PC-9 (cell line): ENCODE measurements around the gene VWA7. TPM values are rescaled to one million over a fixed set of nuclear protein-coding genes. Genes with fewer than 3 reads are reported as not detected.

Experiments used
- BruUV-seq: library from RNA; stranded (reverse); fragments of 400-500 nt; replicated peaks from 2 replicates; lab custom pipeline; 2021; lab: Mats Ljungman, UMichigan
- CTCF ChIA-PET: fragments of 300-600 bp; sonication (Branson Sonifier 250); formaldehyde crosslinking; loops from one replicate; lab custom pipeline; 2022; ENCODE audit warnings: antibody characterized with exemption; lab: Charles Lee
- POLR2A ChIA-PET: fragments of 300-600 bp; sonication (Branson Sonifier 250); formaldehyde crosslinking; loops from one replicate; lab custom pipeline; 2022; ENCODE audit warnings: antibody characterized with exemption; ENCODE audit not compliant: unreplicated experiment; lab: Charles Lee
- DNase-seq, 2 experiments: peaks; one replicate each; pipeline versions ENCODE4 v3.0.0 to v3.0.0-alpha.2; 2015 to 2022; ENCODE audit warnings: mixed read lengths in 1 of 2
- H2AFZ ChIP-seq: fragments of 200-600 bp; sonication (generic); 2 replicates; pipeline ENCODE4 v1.8.1; 2017; ENCODE audit warnings: antibody characterized with exemption
- H3F3A ChIP-seq: fragments of 200-600 bp; sonication (generic); 2 replicates; pipeline ENCODE4 v1.8.1; 2017; ENCODE audit warnings: antibody characterized with exemption, mild to moderate bottlenecking, low read depth; ENCODE audit not compliant: insufficient read depth
- H3K27ac ChIP-seq: fragments of 200-600 bp; sonication (generic); 2 replicates; pipeline ENCODE4 v1.6.1; 2016; ENCODE audit warnings: mixed run types
- H3K27me3 ChIP-seq: fragments of 200-600 bp; sonication (generic); 2 replicates; pipeline ENCODE4 v1.6.1; 2016; ENCODE audit warnings: low read depth, mixed run types; ENCODE audit not compliant: insufficient read depth
- H3K36me3 ChIP-seq: fragments of 200-600 bp; sonication (generic); 2 replicates; pipeline ENCODE4 v1.6.1; 2016; ENCODE audit warnings: low read depth, mixed run types
- H3K4me1 ChIP-seq: fragments of 200-600 bp; sonication (generic); replicated peaks from 2 replicates; pipeline ENCODE4 v1.6.1; 2016; ENCODE audit warnings: mixed run types; ENCODE audit not compliant: insufficient read depth
- H3K4me2 ChIP-seq: fragments of 200-600 bp; sonication (generic); 2 replicates; pipeline ENCODE4 v1.6.1; 2017; ENCODE audit warnings: mixed run types
- H3K4me3 ChIP-seq: fragments of 200-600 bp; sonication (generic); 2 replicates; pipeline ENCODE4 v1.6.1; 2016; ENCODE audit warnings: mixed run types
- H3K79me2 ChIP-seq: fragments of 200-600 bp; sonication (generic); 2 replicates; pipeline ENCODE4 v1.6.1; 2017; ENCODE audit warnings: low read depth, mixed run types
- H3K9me2 ChIP-seq: fragments of 200-600 bp; sonication (generic); 2 replicates; pipeline ENCODE4 v1.8.1; 2017; ENCODE audit warnings: mild to moderate bottlenecking; ENCODE audit not compliant: insufficient read depth
- H3K9me3 ChIP-seq: fragments of 200-600 bp; sonication (generic); 2 replicates; pipeline ENCODE4 v1.8.1; 2016; ENCODE audit warnings: low read depth; ENCODE audit not compliant: insufficient read depth
- H4K20me1 ChIP-seq: fragments of 200-600 bp; sonication (generic); 2 replicates; pipeline ENCODE4 v1.8.1; 2017; ENCODE audit not compliant: insufficient read depth
- CTCF ChIP-seq: fragments of 200-600 bp; sonication (generic); conservative IDR thresholded peaks from 2 replicates; pipeline ENCODE4 v1.6.1; 2017; ENCODE audit warnings: mixed run types, antibody characterized with exemption, mild to moderate bottlenecking, moderate library complexity
- EZH2 ChIP-seq: fragments of 200-600 bp; sonication (generic); IDR thresholded peaks from 2 replicates; pipeline ENCODE4 v1.8.0; 2017; ENCODE audit warnings: antibody characterized with exemption, low read depth
- intact Hi-C: fragments of 100-400 bp; cut with micrococcal nuclease; formaldehyde crosslinking; loops from one replicate; pipeline ENCODE4 v1.10.0; 2022; ENCODE audit not compliant: unreplicated experiment
- total RNA-seq: library from RNA; stranded (reverse); gene quantifications from 2 replicates; pipeline ENCODE4 v1.2.3, GENCODE V29; 2021

VWA7 gene
- total RNA-seq, 1 experiment from 2014 or later = 6.0 TPM

DNA sequence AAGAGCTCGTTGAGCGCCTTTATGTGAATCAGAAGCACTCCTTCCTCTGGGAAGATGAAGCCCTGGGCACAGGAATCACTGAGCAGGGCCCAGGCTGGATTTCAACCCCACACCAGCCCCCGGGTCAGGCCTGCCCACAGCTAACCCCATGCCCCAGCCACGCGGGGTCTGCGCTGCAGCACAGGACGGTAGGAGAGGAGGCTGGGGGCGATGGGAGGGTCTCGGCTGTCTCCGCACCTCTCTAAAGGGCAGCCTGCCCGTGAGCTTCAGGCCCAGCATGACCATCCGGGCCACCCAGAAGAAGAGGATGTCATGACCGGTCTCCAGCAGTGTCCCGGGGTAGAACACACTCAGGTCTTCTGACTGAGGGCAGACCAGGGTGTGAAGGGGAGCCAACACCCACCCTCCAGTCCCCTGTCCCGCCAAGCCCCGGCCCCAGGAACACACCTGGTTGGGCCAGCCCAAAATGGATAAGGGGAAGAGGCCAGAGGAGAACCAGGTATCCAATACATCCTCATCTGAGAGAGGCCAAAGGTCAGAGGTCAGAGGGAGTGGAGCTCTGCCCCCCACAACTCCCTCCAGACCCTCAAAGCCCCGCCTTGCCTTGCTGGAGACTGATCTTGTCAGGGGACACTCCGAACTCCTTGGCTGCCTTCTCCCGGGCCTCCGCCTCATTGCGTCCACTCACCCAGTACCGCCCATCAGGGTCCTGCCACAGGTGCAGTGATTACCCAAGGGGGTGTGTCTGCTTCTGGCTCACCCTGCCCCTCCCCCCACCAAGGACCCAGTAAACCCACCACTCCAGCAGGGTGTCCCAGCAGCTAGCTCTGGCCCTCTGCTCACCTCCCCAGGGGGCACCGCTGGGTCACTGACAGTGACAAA, 4.4 kb upstream of the VWA7 start:
- H3K4me2 ChIP-seq = no peak overlapping the region
- no peak overlapping the region for H2AFZ ChIP-seq
- H3K27ac ChIP-seq = no peak overlapping the region
- no peak overlapping the region for H3K4me3 ChIP-seq
- ChIA-PET CTCF (no interaction called here), POLR2A (no interaction called here)
- H3K9me3 ChIP-seq = no peaks in the 10 kb centered on the region
- DNase-seq = no peak
- no TSS peak for BruUV-seq
- peaks cover 13% of the 10 kb centered on the region for H3K4me1 ChIP-seq
- H3F3A ChIP-seq = peaks cover 21% of the 10 kb centered on the region; the same call in 1 of the 2 replicates
- no peaks in the 10 kb centered on the region for H3K9me2 ChIP-seq
- peaks cover 18% of the 10 kb centered on the region; the same call in 1 of the 2 replicates for H3K36me3 ChIP-seq
- no peaks in the 10 kb centered on the region for H3K27me3 ChIP-seq
- intact Hi-C loops = no loop called here
- H4K20me1 ChIP-seq = no peaks in the 10 kb centered on the region
- no peaks in the 10 kb centered on the region for H3K79me2 ChIP-seq
- TF ChIP-seq CTCF = no peak
- TF ChIP-seq EZH2 = no peak

DNA sequence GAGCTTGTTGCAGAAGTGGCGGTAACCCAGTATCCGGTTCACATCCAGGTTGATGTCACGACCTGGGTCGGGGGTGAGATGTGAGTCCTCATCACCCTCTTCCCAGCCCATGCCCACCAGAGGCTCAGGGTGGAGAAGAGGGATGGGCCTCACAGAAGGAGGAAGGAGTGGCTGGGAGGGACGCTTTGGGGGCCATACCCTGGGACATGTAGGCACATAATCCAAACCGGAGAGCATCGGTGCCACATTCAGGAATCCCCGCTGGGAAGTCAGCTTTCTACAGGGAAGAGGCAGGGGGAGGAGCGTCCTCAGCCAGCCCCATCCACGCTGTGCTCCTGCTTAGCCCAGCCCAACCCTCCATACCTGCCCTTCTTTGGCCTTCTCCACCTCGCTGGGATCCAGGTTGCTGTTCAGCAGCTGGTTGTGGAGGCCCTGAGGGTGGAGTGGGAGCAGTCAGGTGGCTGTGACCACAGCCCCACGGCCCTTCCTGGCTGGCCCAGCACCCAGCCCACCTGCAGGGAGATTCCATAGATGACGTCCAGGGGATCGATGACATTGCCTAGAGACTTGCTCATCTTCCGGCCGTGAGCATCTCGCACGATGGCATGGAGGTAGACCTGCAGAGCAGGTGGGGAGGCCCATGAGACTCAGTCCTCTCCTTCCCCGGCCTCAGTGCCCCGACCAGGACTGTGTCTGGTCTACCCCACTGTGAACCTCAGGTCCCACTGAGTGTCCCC, 3.5 kb upstream of the VWA7 start:
- TF ChIP-seq CTCF (no peak), EZH2 (no peak)
- peaks cover 18% of the 10 kb centered on the region; the same call in 1 of the 2 replicates for H3K36me3 ChIP-seq
- no peak overlapping the region for H3K4me2 ChIP-seq
- no peaks in the 10 kb centered on the region for H3K79me2 ChIP-seq
- no peak overlapping the region for H3K27ac ChIP-seq
- ChIA-PET CTCF (no interaction called here), POLR2A (no interaction called here)
- no peak overlapping the region for H3K4me3 ChIP-seq
- H3K9me2 ChIP-seq = no peaks in the 10 kb centered on the region
- no peaks in the 10 kb centered on the region for H3K27me3 ChIP-seq
- H4K20me1 ChIP-seq = no peaks in the 10 kb centered on the region
- H3K4me1 ChIP-seq = peaks cover 21% of the 10 kb centered on the region
- no TSS peak for BruUV-seq
- no peak overlapping the region for H2AFZ ChIP-seq
- H3K9me3 ChIP-seq = no peaks in the 10 kb centered on the region
- DNase-seq = no peak
- intact Hi-C loops = no loop called here
- H3F3A ChIP-seq = peaks cover 24% of the 10 kb centered on the region; the same call in 1 of the 2 replicates

- Histone ChIP-seq H2AFZ (no peak overlapping the region), H3K79me2 (no peaks in the 10 kb centered on the region), H3K9me2 (no peaks in the 10 kb centered on the region), H3K4me3 (no peak overlapping the region), H3F3A (peaks cover 24% of the 10 kb centered on the region; the same call in 1 of the 2 replicates), H3K36me3 (peaks cover 18% of the 10 kb centered on the region; the same call in 1 of the 2 replicates), H3K27ac (no peak overlapping the region), H3K4me1 (peaks cover 28% of the 10 kb centered on the region), H3K27me3 (no peaks in the 10 kb centered on the region), H3K9me3 (no peaks in the 10 kb centered on the region), H3K4me2 (no peak overlapping the region), H4K20me1 (no peaks in the 10 kb centered on the region)
- ChIA-PET CTCF (no interaction called here), POLR2A (interaction anchor here (0.6 kb wide), 1 partner anchor 166 kb away, joined by 5 read pairs; the partner anchor contains the start of gene CFB)
- no TSS peak for BruUV-seq
- intact Hi-C loops = loop anchor here (10.0 kb wide), 1 partner anchor 175 kb away; the partner anchor contains the start of genes NELFE and SKIC2
- TF ChIP-seq CTCF (no peak), EZH2 (no peak)
- no peak for DNase-seq
These were observed 2.8 kb upstream of the VWA7 start for GRCh38 chr6:31779908-31780307.
